Neural progenitor cell (in vitro differentiated cells): Measurements from ENCODE around the gene C6orf141. TPM values are rescaled to one million over a fixed set of nuclear protein-coding genes. Genes with fewer than 3 reads are reported as not detected.
A peak's percentile ranks its signal among the peaks of the same experiment; 100 is the strongest.

Experiments used
- DNase-seq: peaks from one replicate; pipeline ENCODE4 v3.0.0-alpha.2; 2016; ENCODE audit warnings: low spot score
- H2AFZ ChIP-seq: fragments of 200-600 bp; sonication (generic); replicated peaks from 2 replicates; pipeline ENCODE4 v1.6.1; 2016; ENCODE audit warnings: antibody characterized with exemption
- H3F3A ChIP-seq: fragments of 200-600 bp; sonication (generic); 2 replicates; pipeline ENCODE4 v1.6.1; 2016; ENCODE audit warnings: antibody characterized with exemption, low read depth
- H3K27ac ChIP-seq: fragments of 200-600 bp; sonication (generic); 2 replicates; pipeline ENCODE4 v1.5.1; 2016; ENCODE audit warnings: mild to moderate bottlenecking
- H3K27me3 ChIP-seq: fragments of 200-600 bp; sonication (generic); 2 replicates; pipeline ENCODE4 v1.6.1; 2016; ENCODE audit warnings: mild to moderate bottlenecking, moderate library complexity
- H3K36me3 ChIP-seq: fragments of 200-600 bp; sonication (generic); 2 replicates; pipeline ENCODE4 v1.5.1; 2016
- H3K4me1 ChIP-seq: fragments of 200-600 bp; sonication (generic); 2 replicates; pipeline ENCODE4 v1.6.1; 2016; ENCODE audit warnings: mixed run types
- H3K4me2 ChIP-seq: fragments of 200-600 bp; sonication (generic); 2 replicates; pipeline ENCODE4 v1.6.1; 2016
- H3K4me3 ChIP-seq: fragments of 200-600 bp; sonication (generic); 2 replicates; pipeline ENCODE4 v1.5.1; 2016
- H3K79me2 ChIP-seq: fragments of 200-600 bp; sonication (generic); 2 replicates; pipeline ENCODE4 v1.6.1; 2016; ENCODE audit warnings: low read depth
- H3K9ac ChIP-seq: fragments of 200-600 bp; sonication (generic); 2 replicates; pipeline ENCODE4 v1.6.1; 2016
- H3K9me3 ChIP-seq: fragments of 200-600 bp; sonication (generic); 2 replicates; pipeline ENCODE4 v1.5.1; 2016; ENCODE audit warnings: low read depth
- H4K20me1 ChIP-seq: fragments of 200-600 bp; sonication (generic); 2 replicates; pipeline ENCODE4 v1.6.1; 2016; ENCODE audit warnings: low read depth
- H3K27ac Mint-ChIP-seq: 3 replicates; pipeline ENCODE4 v1.8.0; 2021; ENCODE audit warnings: mixed read lengths
- H3K27me3 Mint-ChIP-seq: 2 replicates; pipeline ENCODE4 v1.8.0; 2022; ENCODE audit warnings: low read depth, mild to moderate bottlenecking, inconsistent platforms, moderate library complexity, mixed read lengths; ENCODE audit not compliant: insufficient read depth
- H3K36me3 Mint-ChIP-seq: 3 replicates; pipeline ENCODE4 v1.8.0; 2021; ENCODE audit warnings: mixed read lengths
- H3K4me1 Mint-ChIP-seq: 3 replicates; pipeline ENCODE4 v1.8.0; 2021; ENCODE audit warnings: mixed read lengths
- H3K4me3 Mint-ChIP-seq: 3 replicates; pipeline ENCODE4 v1.8.0; 2021; ENCODE audit warnings: mild to moderate bottlenecking, moderate library complexity, mixed read lengths
- H3K9me3 Mint-ChIP-seq: 3 replicates; pipeline ENCODE4 v1.8.0; 2020; ENCODE audit warnings: mixed read lengths
- CTCF ChIP-seq: fragments of 200-600 bp; sonication (generic); IDR thresholded peaks from 2 replicates; pipeline ENCODE4 v1.5.1; 2017; ENCODE audit warnings: antibody characterized with exemption, mild to moderate bottlenecking
- EZH2 ChIP-seq: fragments of 200-600 bp; sonication (generic); IDR thresholded peaks from 2 replicates; pipeline ENCODE4 v1.6.1; 2017; ENCODE audit warnings: antibody characterized with exemption, mild to moderate bottlenecking, moderate library complexity
- EZH2phosphoT487 ChIP-seq: fragments of 200-600 bp; sonication (generic); IDR thresholded peaks from 2 replicates; pipeline ENCODE4 v1.6.1; 2017; ENCODE audit warnings: antibody characterized with exemption
- total RNA-seq: library from RNA; depleted of rRNA; stranded (reverse); fragments of >200 nt; gene quantifications from 2 replicates; pipeline ENCODE4 v1.2.3, GENCODE V29; 2015; ENCODE audit warnings: low replicate concordance

Gene C6orf141
- total RNA-seq, 1 donor from 2014 or later: 87.2 TPM

- H3K4me3 ChIP-seq: no peak overlapping the region
- TF ChIP-seq EZH2 (no peak), CTCF (peak; percentile 39), EZH2phosphoT487 (no peak)
- H3K4me2 ChIP-seq: peak overlapping the region; percentile 95
- no peaks in the 10 kb centered on the region for H3K36me3 Mint-ChIP-seq
- peaks cover 41% of the 10 kb centered on the region for H3F3A ChIP-seq
- peaks cover 31% of the 10 kb centered on the region for H3K4me1 Mint-ChIP-seq
- no peaks in the 10 kb centered on the region for H3K9me3 Mint-ChIP-seq
- no peaks in the 10 kb centered on the region for H3K27me3 ChIP-seq
- peak; percentile 34 for DNase-seq
- no peak overlapping the region for H2AFZ ChIP-seq
- H3K9ac ChIP-seq: no peak overlapping the region
- no peak overlapping the region for H3K27ac Mint-ChIP-seq
- H3K27me3 Mint-ChIP-seq: peaks cover 9% of the 10 kb centered on the region
- H4K20me1 ChIP-seq: peaks cover 1% of the 10 kb centered on the region
- H3K27ac ChIP-seq: peak overlapping the region; percentile 99
- peaks cover 27% of the 10 kb centered on the region for H3K79me2 ChIP-seq
- peaks cover 45% of the 10 kb centered on the region for H3K4me1 ChIP-seq
- H3K4me3 Mint-ChIP-seq: no peak overlapping the region
- no peaks in the 10 kb centered on the region for H3K9me3 ChIP-seq
- H3K36me3 ChIP-seq: no peaks in the 10 kb centered on the region
Observed at GRCh38 chr6:49548613-49549304, 1.7 kb upstream of the C6orf141 start.

GRCh38 chr6:49549691-49550491 lies 577 bp upstream of the C6orf141 start:
- H3K27me3 ChIP-seq: no peaks in the 10 kb centered on the region
- no peaks in the 10 kb centered on the region for H3K9me3 ChIP-seq
- no peak for TF ChIP-seq EZH2
- peak; percentile 25 for TF ChIP-seq EZH2phosphoT487
- Mint-ChIP-seq H3K4me1 (peaks cover 35% of the 10 kb centered on the region), H3K9me3 (no peaks in the 10 kb centered on the region), H3K27ac (no peak overlapping the region), H3K27me3 (peaks cover 9% of the 10 kb centered on the region), H3K4me3 (peak overlapping the region; percentile 87), H3K36me3 (no peaks in the 10 kb centered on the region)
- peaks cover 39% of the 10 kb centered on the region for H3K79me2 ChIP-seq
- H3K27ac ChIP-seq: peak overlapping the region; percentile 99
- peaks cover 4% of the 10 kb centered on the region for H3K36me3 ChIP-seq
- DNase-seq: peak; percentile 25
- H3K4me3 ChIP-seq: peak overlapping the region; percentile 75
- peaks cover 45% of the 10 kb centered on the region for H3F3A ChIP-seq
- peaks cover 10% of the 10 kb centered on the region for H4K20me1 ChIP-seq
- H3K4me1 ChIP-seq: peaks cover 54% of the 10 kb centered on the region
- peak overlapping the region; percentile 95 for H3K4me2 ChIP-seq
- H2AFZ ChIP-seq: no peak overlapping the region
- peak overlapping the region; percentile 69 for H3K9ac ChIP-seq

GRCh38 chr6:49551078-49551865 lies 804 bp downstream of the C6orf141 start:
- H2AFZ ChIP-seq: no peak overlapping the region
- peak; percentile 90 for DNase-seq
- no peak for TF ChIP-seq EZH2
- no peak for TF ChIP-seq EZH2phosphoT487
- no peak for TF ChIP-seq CTCF
- H3K4me3 Mint-ChIP-seq: peak overlapping the region; percentile 87
- no peak overlapping the region for H3K27ac Mint-ChIP-seq
- H3F3A ChIP-seq: peaks cover 50% of the 10 kb centered on the region
- H3K4me1 ChIP-seq: peaks cover 62% of the 10 kb centered on the region
- H4K20me1 ChIP-seq: peaks cover 17% of the 10 kb centered on the region
- no peaks in the 10 kb centered on the region for H3K36me3 Mint-ChIP-seq
- peaks cover 7% of the 10 kb centered on the region for H3K36me3 ChIP-seq
- H3K4me2 ChIP-seq: peak overlapping the region; percentile 95
- no peaks in the 10 kb centered on the region for H3K27me3 ChIP-seq
- peaks cover 38% of the 10 kb centered on the region for H3K4me1 Mint-ChIP-seq
- peaks cover 53% of the 10 kb centered on the region for H3K79me2 ChIP-seq
- H3K27me3 Mint-ChIP-seq: peaks cover 9% of the 10 kb centered on the region
- H3K9ac ChIP-seq: peak overlapping the region; percentile 69
- H3K9me3 Mint-ChIP-seq: no peaks in the 10 kb centered on the region
- H3K27ac ChIP-seq: peak overlapping the region; percentile 99
- H3K4me3 ChIP-seq: peak overlapping the region; percentile 75
- H3K9me3 ChIP-seq: no peaks in the 10 kb centered on the region
